NCI-H2171 treated with DMSO at 0.1 percent for 48 hours (cell line): Measurements from ENCODE around the gene GRID1.

Experiments
- DNase-seq: peaks from one replicate; lab custom pipeline; 2025; lab: John Stamatoyannopoulos, UW

Gene GRID1

DNA sequence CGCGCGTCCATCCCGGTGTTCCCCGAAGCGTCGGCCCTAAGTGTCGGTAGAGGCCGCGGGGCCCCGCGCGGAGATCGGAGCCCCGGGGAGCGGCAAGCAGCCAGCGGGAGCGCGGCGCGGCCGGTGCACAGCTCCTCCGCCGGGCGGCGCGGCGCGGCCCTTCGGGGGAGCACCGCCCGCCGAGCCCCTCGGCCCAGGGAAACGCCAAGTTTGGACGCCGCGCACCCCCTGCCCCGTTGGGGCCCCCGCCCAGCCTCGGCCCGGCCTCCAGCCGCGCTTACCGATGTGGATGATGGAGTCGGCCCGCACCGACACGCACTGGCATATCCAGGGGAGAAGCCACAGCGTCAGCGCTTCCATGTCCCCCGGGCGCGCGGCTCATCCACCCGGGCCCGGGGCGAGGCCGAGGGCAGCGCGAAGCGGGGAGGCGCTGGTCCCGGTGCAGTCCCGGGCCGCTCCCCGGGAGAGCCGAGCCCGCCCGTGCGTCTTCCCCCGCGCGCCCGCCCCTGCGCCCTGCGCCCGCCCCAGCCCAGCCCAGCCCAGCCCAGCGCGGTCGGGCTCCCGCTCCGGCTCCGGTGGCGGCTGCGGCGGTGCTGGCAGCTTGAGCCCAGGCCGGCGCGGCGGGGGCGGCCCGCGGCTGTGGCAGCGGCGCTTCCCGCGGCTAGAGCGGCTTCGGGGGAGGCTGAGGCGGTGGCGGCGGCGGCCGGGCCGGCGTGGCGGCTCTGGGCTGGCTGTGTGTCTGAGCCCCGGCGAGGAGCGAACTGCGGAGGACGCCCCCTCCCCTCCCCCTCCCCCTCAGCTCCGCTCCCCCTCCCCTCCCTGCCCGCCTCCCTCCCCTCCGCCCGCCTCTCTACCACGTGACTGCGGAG is at the start of gene GRID1:
Gene GRID1 (minus strand): TSS at position 763 of the 869 bp plus-strand sequence.
- peak; percentile 23 for DNase-seq

GRCh38 chr10:86415583-86415982 is 49.0 kb upstream of the GRID1 start:
- no peak for DNase-seq

GRCh38 chr10:86415116-86415515 is 48.5 kb upstream of the GRID1 start:
- no peak for DNase-seq

GRCh38 chr10:86413046-86413728 is 46.6 kb upstream of the GRID1 start:
- DNase-seq, result no peak

GRCh38 chr10:86411852-86412560 is 45.4 kb upstream of the GRID1 start:
- DNase-seq, result no peak

DNA sequence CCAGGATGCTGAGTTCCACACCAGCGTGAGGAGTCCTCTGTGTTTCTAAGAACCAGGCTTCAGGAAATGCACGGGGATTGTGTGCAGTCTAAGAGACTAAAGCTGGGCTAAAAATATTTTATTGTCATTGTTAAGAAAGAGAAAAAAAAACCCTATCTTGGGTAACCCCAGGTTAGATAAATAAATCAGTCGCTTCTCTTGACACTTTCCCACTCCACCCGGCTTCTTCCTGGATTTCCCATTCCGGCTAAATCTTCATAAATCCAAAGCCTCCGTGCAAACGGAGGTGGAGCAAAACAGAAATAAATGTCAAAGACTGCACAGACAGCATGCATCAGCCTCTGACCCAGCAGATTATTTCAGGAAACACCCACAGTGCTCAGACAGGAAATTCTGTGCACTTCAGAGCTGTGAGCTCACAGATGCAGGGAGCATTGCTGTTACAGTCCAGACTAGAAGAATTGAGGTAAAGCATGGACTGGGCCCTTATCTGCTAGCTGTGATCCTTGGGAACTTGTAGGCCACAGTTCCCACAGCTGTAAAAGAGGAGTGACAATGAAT is 44.8 kb upstream of the GRID1 start:
- no peak for DNase-seq

DNA sequence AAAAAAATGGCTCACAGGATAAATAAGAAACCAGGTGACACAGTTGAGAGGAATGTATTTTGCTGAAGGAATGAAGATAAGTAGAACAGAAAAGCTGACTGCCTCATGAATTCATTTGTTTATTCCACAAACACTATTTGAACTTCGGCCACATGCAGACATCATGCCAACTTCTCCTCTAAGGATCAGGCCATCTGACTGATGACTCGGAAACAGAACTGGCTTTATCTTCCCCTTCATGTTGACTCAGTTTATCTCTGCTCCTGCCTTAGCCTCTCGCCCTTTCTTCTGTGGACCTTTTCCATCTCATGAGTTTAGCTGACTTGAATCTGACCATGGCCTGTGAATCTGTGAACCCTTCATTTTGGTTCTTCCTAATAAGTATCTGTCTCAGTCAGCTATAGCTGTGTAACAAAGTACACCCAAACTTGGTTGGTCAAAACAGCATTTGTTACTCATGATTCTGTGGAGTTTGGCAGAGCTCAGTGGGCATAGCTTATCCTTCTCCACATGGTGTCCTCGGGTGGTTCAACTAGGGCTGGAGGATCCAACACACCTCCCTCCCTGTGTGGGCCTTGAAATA is 44.0 kb upstream of the GRID1 start:
- DNase-seq, result no peak

DNA sequence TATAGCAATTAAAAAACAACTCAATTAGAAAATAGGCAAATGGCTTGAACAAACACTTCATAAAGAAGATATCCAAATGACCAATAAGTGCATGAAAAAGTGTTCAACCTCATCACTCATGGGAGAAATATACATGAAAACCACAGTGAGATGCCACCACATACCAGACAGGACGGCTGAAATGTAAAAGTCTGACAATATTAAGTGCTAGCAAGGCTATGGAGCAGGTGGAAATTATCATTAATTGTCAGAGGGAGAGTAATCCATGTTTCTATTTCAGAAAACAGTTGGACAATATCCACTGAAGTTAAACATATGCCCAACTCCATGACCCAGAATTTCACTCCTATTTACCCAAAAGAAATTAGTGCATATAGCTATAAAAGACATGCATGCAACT is 42.6 kb upstream of the GRID1 start:
- no peak for DNase-seq

DNA sequence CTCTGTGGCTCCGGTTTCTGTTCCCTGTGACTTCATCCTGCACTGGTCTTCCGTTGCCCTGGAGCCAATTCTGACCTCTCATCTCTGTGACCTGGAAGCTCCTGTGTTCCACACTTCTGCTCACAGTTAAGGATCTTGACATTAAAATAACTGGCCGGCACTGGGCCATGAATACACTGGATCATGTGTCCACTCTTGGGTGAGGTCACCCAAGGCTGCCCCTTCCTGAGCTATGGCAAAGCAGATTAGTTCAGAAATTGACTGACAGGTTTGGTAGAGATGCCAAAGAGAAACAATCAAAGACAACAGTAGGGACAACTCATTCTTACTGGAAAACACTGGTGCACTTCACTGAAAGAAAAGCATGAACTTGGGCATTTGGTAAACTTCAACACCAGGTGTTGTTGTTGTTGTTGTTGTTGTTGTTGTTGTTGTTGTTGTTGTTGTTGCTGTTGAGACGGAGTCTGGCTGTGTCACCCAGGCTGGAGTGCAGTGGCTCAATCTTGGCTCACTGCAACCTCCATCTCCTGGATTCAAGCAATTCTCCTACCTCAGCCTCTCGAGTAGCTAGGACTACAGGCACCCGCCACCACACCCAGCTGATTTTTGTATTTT is 36.7 kb upstream of the GRID1 start:
- no peak for DNase-seq

- peak; percentile 16 for DNase-seq
Observed at GRCh38 chr10:86402283-86402941, 35.8 kb upstream of the GRID1 start.

- DNase-seq, result peak; percentile 34
Observed at GRCh38 chr10:86401588-86402282, 35.1 kb upstream of the GRID1 start.

DNA sequence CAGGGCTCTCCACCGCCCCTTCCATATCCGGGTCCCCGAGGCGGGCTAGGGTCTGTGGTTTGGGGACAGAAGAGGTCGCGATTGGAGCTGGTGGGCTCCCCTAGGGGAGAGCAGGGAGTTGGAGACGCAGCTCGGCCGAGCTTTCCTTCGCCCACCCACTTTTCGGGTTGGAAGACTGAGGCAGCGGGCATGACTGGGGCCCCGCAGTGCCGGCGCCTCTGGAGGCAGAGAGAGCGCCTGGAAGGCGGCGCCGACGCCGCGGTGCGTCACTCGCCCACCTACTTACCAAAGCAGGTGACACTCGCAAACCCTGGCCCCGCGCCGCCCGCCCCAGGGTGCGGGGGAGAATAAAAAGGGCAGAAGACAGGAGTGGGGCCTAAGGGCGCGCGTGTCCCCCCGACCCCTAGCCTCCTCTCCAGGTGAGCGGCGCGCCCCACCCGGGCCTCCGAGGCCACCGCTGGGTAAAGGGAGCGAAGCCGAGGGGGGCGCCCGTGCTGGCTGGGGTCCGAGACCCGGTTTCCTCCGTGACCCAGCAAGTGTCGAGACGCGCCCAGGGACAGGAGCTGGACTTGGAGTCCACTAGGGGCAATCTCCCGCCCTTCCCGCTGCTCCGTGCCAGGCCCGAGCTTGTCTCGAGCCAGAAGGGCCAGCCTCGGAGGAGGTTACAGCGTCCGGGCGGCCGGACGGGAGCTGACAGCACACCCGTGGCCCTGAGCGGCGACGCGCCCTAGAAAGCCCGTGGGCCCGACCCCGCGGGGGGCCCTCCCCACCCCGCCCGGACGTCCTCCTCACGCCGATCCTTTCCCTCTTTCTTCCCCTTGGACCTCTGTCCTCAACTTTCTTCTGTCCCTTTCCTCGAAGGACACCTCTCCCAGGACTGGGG is 34.4 kb upstream of the GRID1 start:
- DNase-seq, result peak; percentile 41

- DNase-seq, result peak; percentile 83
Observed at GRCh38 chr10:86399879-86400704, 33.5 kb upstream of the GRID1 start.

DNA sequence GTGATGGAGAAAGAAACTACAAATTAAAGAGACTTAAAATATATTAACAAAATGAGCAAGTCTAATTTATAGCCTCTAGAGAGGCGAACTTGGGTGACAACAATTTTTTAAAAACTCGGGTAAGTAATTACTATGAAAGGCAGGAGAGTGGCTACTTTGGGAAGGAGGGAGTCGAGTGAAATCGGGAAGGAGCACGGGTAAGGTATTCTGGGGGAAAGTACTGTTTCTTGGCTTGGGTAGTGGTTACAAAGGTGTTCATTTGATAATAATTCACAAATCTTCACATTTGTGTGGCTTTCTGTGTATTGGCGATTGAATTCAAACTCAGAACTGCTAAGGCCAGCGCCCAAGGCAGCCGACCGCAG is 32.9 kb upstream of the GRID1 start:
- DNase-seq, result peak; percentile 48

DNA sequence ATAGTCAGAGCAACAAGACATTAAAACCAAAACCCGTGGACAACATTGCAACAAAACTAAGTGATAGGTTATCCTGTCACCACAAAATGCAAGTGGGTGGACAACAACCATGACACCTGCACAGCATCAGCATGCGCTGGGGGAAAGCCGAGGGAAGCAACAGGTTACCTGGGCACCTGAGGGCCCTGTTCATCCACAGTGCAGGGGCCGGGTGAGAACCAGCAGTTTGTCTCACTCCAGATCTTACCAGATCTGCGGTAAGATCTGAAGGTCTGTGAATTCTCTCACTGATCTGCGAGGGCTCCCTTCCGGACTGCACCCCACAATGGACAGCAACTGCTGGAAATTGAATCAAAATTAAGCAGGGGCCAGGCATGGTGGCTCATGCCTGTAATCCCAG is 30.5 kb upstream of the GRID1 start:
- DNase-seq, result no peak

DNA sequence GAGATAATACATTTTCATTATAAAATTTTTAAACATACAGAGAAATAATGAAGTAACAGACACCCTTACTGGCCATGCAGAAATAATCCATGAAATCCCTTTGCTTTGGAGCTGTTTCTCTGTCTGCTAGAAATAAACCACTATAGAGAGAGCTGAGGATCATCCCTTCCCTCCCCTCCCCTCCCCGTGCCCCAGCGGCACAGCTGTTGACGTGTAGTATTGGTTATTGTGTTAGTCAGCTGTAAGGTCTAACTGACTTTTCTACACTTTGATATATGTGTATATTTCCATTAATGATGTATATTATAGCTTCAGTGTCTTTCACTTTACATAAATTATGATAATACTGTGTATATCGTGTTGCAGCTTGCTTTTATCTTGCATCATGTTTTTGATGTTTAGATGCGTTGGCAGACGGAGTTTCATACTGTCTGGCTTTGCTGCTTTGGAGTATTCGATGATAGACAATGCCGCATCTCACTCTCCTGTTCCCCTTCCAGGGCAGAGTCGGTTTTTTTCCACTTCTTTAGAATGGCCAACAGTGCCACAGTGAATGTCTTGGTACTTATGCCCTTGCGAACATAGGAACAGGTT is 27.4 kb upstream of the GRID1 start:
- peak; percentile 6 for DNase-seq

DNA sequence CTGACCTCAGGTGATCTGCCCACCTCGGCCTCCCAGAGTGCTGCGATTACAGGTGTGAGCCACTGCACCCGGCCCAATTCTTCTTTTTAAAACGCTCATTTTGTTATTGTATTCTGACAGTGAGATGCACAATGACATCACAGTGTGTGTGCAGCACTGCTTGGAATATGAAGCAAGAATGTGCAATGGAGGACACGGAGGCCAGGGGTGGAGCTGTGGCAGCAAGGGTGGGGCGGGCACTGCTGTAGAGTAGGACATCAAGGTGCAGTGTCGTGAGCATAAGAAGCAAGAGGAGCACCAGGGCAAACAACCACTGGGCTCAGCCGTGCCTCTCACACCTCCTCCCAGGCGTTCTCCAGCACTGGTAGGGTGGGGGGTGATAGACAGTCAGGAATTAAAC is 26.8 kb upstream of the GRID1 start:
- no peak for DNase-seq

- DNase-seq, result no peak
Observed at GRCh38 chr10:86392723-86393094, 26.1 kb upstream of the GRID1 start.
